Measurements from ENCODE around the gene SUMF1. TPM values are rescaled to one million over a fixed set of nuclear protein-coding genes. Genes with fewer than 3 reads are reported as not detected.

Gene SUMF1
- total and polyA plus RNA-seq, 4 donors = 13.0 to 34.2 (median 23.5) TPM

DNA sequence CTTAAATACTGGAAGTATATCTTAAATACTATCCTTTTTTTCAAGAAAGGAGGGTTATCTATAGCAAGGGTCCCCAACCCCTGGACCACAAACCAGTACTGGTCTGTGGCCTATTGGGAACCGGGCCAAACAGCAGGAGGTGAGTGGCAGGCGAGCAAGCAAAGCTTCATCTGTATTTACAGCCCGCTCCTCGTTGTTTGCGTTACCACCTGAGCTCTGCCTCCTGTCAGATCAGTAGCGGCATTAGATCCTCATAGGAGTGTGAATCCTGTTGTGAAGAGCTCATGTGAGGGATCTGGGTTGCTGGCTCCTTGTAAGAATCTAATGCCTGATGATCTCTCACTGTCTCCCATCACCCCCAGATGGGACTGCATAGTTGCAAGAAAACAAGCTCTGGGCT lies 26.1 kb downstream of the SUMF1 start (continued):
- TF ChIP-seq, protein P1, sequence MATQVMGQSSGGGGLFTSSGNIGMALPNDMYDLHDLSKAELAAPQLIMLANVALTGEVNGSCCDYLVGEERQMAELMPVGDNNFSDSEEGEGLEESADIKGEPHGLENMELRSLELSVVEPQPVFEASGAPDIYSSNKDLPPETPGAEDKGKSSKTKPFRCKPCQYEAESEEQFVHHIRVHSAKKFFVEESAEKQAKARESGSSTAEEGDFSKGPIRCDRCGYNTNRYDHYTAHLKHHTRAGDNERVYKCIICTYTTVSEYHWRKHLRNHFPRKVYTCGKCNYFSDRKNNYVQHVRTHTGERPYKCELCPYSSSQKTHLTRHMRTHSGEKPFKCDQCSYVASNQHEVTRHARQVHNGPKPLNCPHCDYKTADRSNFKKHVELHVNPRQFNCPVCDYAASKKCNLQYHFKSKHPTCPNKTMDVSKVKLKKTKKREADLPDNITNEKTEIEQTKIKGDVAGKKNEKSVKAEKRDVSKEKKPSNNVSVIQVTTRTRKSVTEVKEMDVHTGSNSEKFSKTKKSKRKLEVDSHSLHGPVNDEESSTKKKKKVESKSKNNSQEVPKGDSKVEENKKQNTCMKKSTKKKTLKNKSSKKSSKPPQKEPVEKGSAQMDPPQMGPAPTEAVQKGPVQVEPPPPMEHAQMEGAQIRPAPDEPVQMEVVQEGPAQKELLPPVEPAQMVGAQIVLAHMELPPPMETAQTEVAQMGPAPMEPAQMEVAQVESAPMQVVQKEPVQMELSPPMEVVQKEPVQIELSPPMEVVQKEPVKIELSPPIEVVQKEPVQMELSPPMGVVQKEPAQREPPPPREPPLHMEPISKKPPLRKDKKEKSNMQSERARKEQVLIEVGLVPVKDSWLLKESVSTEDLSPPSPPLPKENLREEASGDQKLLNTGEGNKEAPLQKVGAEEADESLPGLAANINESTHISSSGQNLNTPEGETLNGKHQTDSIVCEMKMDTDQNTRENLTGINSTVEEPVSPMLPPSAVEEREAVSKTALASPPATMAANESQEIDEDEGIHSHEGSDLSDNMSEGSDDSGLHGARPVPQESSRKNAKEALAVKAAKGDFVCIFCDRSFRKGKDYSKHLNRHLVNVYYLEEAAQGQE (IDR thresholded peaks at IDR 0.05) = no peak
- TF ChIP-seq NR2F2 (IDR thresholded peaks at IDR 0.05) = no peak
- TF ChIP-seq JUND (IDR thresholded peaks at IDR 0.05) = no peak

GRCh38 chr3:4438296-4438695 lies 28.8 kb downstream of the SUMF1 start:
- Histone ChIP-seq H3K9ac (ENCODE audit: low read depth in 1 of 2, low read length in 2 of 2) (no peak overlapping the region), H3K36me3 (ENCODE audit: control insufficient read depth in 4 of 4, insufficient read depth in 3 of 4, low read depth in 1 of 4, low read length in 3 of 4) (peaks cover 0 to 15% (median 0%) of the 10 kb centered on the region in 4 donors), H3K4me1 (ENCODE audit: control insufficient read depth in 4 of 4, insufficient read depth in 4 of 4, low read length in 3 of 4) (no peaks in the 10 kb centered on the region), H3K27ac (ENCODE audit: low read depth in 1 of 2, low read length in 2 of 2) (no peak overlapping the region), H3K4me3 (ENCODE audit: low read depth in 1 of 3, low read length in 3 of 3) (no peak overlapping the region), H3K9me3 (ENCODE audit: control insufficient read depth in 4 of 4, low read length in 3 of 4) (no peaks in the 10 kb centered on the region), H3K27me3 (ENCODE audit: control insufficient read depth in 4 of 4, insufficient read depth in 4 of 4, low read length in 3 of 4) (no peaks in the 10 kb centered on the region)
- 98% methylated on average over 1 of the region's 1 CpG for WGBS
- DNase-seq (ENCODE audit: low spot score) = no peak
- TF ChIP-seq JUND (IDR thresholded peaks at IDR 0.05) (no peak), SP1 (IDR thresholded peaks at IDR 0.05) (no peak), HNF4G (IDR thresholded peaks at IDR 0.05) (no peak), EGR1 (IDR thresholded peaks at IDR 0.05; ENCODE audit: low read depth in 2 of 2) (no peak), HNF4A (conservative IDR thresholded peaks at IDR 0.05) (no peak), FOXA1 (IDR thresholded peaks at IDR 0.05) (no peak), YY1 (IDR thresholded peaks at IDR 0.05) (no peak), TAF1 (conservative IDR thresholded peaks at IDR 0.05) (no peak), FOXA2 (IDR thresholded peaks at IDR 0.05) (no peak), ZBTB33 (IDR thresholded peaks at IDR 0.05) (no peak), NR2F2 (IDR thresholded peaks at IDR 0.05) (no peak), RXRA (IDR thresholded peaks at IDR 0.05) (no peak), GABPA (IDR thresholded peaks at IDR 0.05 in 1 of 2, conservative IDR thresholded peaks at IDR 0.05 in 1 of 2) (no peak)
- TF ChIP-seq, protein P2, sequence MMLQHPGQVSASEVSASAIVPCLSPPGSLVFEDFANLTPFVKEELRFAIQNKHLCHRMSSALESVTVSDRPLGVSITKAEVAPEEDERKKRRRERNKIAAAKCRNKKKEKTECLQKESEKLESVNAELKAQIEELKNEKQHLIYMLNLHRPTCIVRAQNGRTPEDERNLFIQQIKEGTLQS (IDR thresholded peaks at IDR 0.05) = no peak
- TF ChIP-seq, protein P3, sequence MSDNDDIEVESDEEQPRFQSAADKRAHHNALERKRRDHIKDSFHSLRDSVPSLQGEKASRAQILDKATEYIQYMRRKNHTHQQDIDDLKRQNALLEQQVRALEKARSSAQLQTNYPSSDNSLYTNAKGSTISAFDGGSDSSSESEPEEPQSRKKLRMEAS (IDR thresholded peaks at IDR 0.05) = no peak
- TF ChIP-seq, protein P1 (IDR thresholded peaks at IDR 0.05) = no peak
